Kidney epithelial cell (primary cell): ENCODE data around the gene ELMO1. TPM values are rescaled to one million over a fixed set of nuclear protein-coding genes. Genes with fewer than 3 reads are reported as not detected.

Experiments used
- DNase-seq: peaks from one replicate; pipeline ENCODE4 v3.0.0-alpha.2; 2010; ENCODE audit warnings: low read depth
- H3K27me3 ChIP-seq: 2 replicates; pipeline ENCODE4 v1.6.0; 2011; ENCODE audit warnings: low read length; ENCODE audit not compliant: control insufficient read depth, insufficient read depth
- H3K36me3 ChIP-seq: 2 replicates; pipeline ENCODE4 v1.5.1; 2011; ENCODE audit warnings: low read length; ENCODE audit not compliant: control insufficient read depth, insufficient read depth
- H3K4me3 ChIP-seq: 2 replicates; pipeline ENCODE4 v1.5.1; 2011; ENCODE audit warnings: low read depth, mild to moderate bottlenecking, control low read depth, low read length
- CTCF ChIP-seq: IDR thresholded peaks from 2 replicates; pipeline ENCODE4 v1.5.1; 2011; ENCODE audit warnings: mild to moderate bottlenecking, moderate library complexity, low read length, control low read depth, inconsistent platforms; ENCODE audit not compliant: insufficient read depth, poor library complexity, severe bottlenecking
- total RNA-seq: library from RNA; depleted of rRNA; stranded (reverse); fragments of >200 nt; gene quantifications from 2 replicates; pipeline ENCODE4 v1.2.3, GENCODE V29; 2015

ELMO1 gene
- total RNA-seq, 1 donor from 2014 or later = 11.4 TPM

- DNase-seq = no peak
- H3K27me3 ChIP-seq = no peaks in the 10 kb centered on the region
- TF ChIP-seq CTCF = no peak
- no peaks in the 10 kb centered on the region for H3K36me3 ChIP-seq
- H3K4me3 ChIP-seq = no peak overlapping the region
Observed at GRCh38 chr7:37089972-37090371, 358.7 kb downstream of the ELMO1 start.

- no peaks in the 10 kb centered on the region for H3K36me3 ChIP-seq
- TF ChIP-seq CTCF = no peak
- no peaks in the 10 kb centered on the region for H3K27me3 ChIP-seq
- DNase-seq = no peak
- H3K4me3 ChIP-seq = no peak overlapping the region
Observed at GRCh38 chr7:37085600-37085999, 363.1 kb downstream of the ELMO1 start.

GRCh38 chr7:37084303-37084702, 364.4 kb downstream of the ELMO1 start:
- Histone ChIP-seq H3K27me3 (no peaks in the 10 kb centered on the region), H3K4me3 (no peak overlapping the region), H3K36me3 (no peaks in the 10 kb centered on the region)
- no peak for DNase-seq
- no peak for TF ChIP-seq CTCF

- no peaks in the 10 kb centered on the region for H3K36me3 ChIP-seq
- no peak overlapping the region for H3K4me3 ChIP-seq
- no peak for DNase-seq
- TF ChIP-seq CTCF = no peak
- no peaks in the 10 kb centered on the region for H3K27me3 ChIP-seq
Observed at GRCh38 chr7:37083311-37084096, 365.2 kb downstream of the ELMO1 start.

- no peak for TF ChIP-seq CTCF
- H3K4me3 ChIP-seq = no peak overlapping the region
- DNase-seq = no peak
- no peaks in the 10 kb centered on the region for H3K36me3 ChIP-seq
- no peaks in the 10 kb centered on the region for H3K27me3 ChIP-seq
Observed at GRCh38 chr7:37081436-37081835, 367.2 kb downstream of the ELMO1 start.

- no peak for TF ChIP-seq CTCF
- DNase-seq = no peak
- H3K4me3 ChIP-seq = no peak overlapping the region
- H3K27me3 ChIP-seq = no peaks in the 10 kb centered on the region
- H3K36me3 ChIP-seq = no peaks in the 10 kb centered on the region
Observed at GRCh38 chr7:37079420-37079819, 369.2 kb downstream of the ELMO1 start.
